C4-2B (cell line): ENCODE data around the gene PLIN5.
A peak's percentile ranks its signal among the peaks of the same experiment; 100 is the strongest.
"Not testable (repeated sequence)": the region's sequence is repeated elsewhere in the genome, so short reads cannot be mapped to it uniquely, and the experiment has no call there.

Experiments used
- H3K27ac ChIP-seq: fragments of 450-650 bp; 2 replicates; pipeline ENCODE4 v1.5.1; 2017
- CTCF ChIP-seq: fragments of 450-650 bp; conservative IDR thresholded peaks from 2 replicates; pipeline ENCODE4 v1.5.1; 2017; ENCODE audit warnings: mild to moderate bottlenecking
- ZFX ChIP-seq: fragments of 450-650 bp; IDR thresholded peaks from 2 replicates; pipeline ENCODE4 v1.6.1; 2017

The PLIN5 gene

GRCh38 chr19:4573682-4574081, 38.7 kb upstream of the PLIN5 start:
- H3K27ac ChIP-seq: no peak overlapping the region
- TF ChIP-seq ZFX (no peak), CTCF (no peak)

GRCh38 chr19:4571305-4571917, 36.4 kb upstream of the PLIN5 start:
- TF ChIP-seq ZFX: no peak
- TF ChIP-seq CTCF: no peak
- H3K27ac ChIP-seq: no peak overlapping the region

- TF ChIP-seq ZFX (no peak), CTCF (no peak)
- H3K27ac ChIP-seq: no peak overlapping the region
Observed at GRCh38 chr19:4570916-4571304, 35.9 kb upstream of the PLIN5 start.

- no peak for TF ChIP-seq ZFX
- no peak for TF ChIP-seq CTCF
- no peak overlapping the region for H3K27ac ChIP-seq
Observed at GRCh38 chr19:4570402-4570801, 35.4 kb upstream of the PLIN5 start.

- no peak overlapping the region for H3K27ac ChIP-seq
- no peak for TF ChIP-seq ZFX
- TF ChIP-seq CTCF: no peak
Observed at GRCh38 chr19:4568886-4569285, 33.9 kb upstream of the PLIN5 start.

- TF ChIP-seq ZFX (no peak), CTCF (peak; percentile 94)
- no peak overlapping the region for H3K27ac ChIP-seq
Observed at GRCh38 chr19:4567584-4568071, 32.6 kb upstream of the PLIN5 start.

- TF ChIP-seq ZFX (no peak), CTCF (no peak)
- H3K27ac ChIP-seq: no peak overlapping the region
Observed at GRCh38 chr19:4566402-4567051, 31.5 kb upstream of the PLIN5 start.

GRCh38 chr19:4563562-4563961, 28.5 kb upstream of the PLIN5 start:
- not testable (repeated sequence) for H3K27ac ChIP-seq

- H3K27ac ChIP-seq: not testable (repeated sequence)
Observed at GRCh38 chr19:4562085-4562484, 27.1 kb upstream of the PLIN5 start.
